Medulla oblongata (tissue), 1 donor: Measurements from ENCODE around the gene S100A7A.
"Not testable (repeated sequence)": the region's sequence is repeated elsewhere in the genome, so short reads cannot be mapped to it uniquely, and the experiment has no call there.

ENCODE experiments used
- DNase-seq: peaks from one replicate; pipeline ENCODE4 v3.0.0-alpha.2; 2015; ENCODE audit errors: extremely low spot score

Gene S100A7A

DNA sequence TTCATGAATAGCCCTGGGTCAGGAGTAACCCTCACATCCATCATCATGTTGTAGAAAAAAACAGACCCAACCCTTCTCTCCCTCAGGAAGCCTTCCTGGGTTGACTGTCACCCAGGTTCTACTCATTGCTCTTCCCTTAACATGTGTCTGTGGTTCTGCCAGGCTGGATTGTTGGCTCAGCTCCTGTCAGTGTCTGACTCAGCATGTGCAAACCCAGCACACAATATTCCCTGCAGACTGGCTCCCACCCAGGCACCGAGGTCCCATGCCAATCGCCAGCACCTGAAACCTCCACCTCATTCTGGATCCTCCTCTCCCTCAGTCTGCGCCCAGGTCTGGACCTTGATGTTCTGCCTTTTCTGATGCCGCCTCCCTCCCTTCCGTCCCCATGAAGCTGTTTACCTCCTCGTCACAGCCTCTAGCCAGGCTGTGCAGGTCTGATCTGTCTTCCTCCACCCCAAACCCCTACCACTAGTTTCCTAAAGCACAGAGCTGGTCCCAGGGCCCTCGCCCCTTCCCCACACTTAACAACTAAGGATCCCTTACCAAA is 21.1 kb upstream of the S100A7A start:
- no peak for DNase-seq

DNA sequence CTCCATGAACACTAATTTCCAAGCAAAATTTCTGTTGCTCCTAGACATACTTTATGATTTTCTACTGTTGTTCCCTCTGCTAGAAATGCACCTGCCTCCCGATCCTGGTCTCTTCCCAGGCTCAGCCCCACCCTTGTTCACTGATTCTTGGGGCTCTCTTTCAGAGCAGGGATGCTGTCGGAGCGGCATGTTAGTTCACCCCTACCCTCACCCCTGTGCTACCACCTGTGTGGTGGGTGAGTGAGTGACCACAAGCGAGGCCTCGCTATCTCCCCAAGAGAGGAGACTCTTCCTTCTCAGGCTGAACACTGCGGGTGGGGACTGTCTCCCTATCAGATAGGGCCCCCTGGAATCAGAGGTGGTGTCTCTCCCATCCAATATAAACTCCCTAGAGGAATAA is 20.5 kb upstream of the S100A7A start:
- DNase-seq, result no peak

DNA sequence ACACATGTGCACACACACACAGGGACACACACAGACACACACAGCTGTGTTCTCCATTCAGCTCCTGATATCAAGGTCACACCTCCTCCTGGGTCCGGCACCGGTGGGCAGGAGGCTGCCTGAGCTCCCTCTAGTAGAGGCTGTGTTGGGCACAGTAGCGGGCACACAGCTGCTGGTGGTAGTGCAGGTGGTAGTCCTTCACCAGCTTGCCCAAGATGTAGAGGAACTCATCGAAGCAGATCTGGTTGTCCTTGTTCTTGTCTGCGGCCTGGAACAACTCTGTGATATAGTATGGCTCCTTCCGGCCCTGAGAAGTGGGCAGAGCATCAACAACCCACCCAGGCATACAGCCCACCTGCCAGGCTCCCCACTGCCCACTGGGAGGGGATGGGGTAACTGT is 19.9 kb upstream of the S100A7A start:
- no peak for DNase-seq

DNA sequence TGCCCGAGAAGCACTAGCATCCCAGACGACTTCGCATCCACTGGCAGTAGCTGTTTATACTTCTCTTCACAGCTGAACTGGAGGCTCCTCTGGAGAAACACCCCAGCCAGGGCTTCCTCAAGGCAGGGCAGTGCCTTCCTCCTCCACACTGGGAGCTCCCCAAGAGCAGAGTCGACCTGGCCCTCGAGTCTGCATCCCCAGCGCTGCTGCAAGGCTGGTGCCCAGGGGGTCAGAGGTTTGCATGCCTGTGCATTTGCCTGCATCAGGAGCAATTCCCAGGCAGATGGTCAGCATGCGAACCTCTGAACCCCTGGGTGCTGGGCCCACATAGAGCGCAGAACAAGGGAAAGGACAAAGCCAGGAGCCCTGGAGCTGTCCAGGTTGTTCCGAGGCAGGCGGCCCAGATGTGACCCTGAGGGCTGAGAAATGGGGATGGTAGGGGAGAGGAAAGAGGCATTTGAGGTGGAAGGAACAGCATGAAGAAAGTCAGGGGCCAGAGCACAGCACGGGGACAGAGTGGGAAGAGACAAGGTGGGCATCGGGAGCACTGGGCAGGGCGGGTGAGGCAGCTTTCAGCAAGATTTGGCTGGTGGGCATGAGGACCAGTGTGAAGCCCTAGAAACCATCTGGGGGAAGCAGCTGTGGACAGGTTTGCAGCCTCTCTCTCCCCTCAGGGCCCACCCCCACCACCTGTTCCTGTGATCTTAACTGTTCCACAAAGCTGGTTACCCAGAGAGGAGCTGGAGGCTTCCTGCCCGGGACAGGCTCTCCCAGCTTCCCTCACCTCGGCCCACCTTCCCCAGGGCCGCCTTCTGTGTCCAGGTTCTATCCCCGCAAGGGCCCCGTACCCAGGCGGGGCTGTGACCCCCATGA is 19.0 kb upstream of the S100A7A start:
- no peak for DNase-seq

DNA sequence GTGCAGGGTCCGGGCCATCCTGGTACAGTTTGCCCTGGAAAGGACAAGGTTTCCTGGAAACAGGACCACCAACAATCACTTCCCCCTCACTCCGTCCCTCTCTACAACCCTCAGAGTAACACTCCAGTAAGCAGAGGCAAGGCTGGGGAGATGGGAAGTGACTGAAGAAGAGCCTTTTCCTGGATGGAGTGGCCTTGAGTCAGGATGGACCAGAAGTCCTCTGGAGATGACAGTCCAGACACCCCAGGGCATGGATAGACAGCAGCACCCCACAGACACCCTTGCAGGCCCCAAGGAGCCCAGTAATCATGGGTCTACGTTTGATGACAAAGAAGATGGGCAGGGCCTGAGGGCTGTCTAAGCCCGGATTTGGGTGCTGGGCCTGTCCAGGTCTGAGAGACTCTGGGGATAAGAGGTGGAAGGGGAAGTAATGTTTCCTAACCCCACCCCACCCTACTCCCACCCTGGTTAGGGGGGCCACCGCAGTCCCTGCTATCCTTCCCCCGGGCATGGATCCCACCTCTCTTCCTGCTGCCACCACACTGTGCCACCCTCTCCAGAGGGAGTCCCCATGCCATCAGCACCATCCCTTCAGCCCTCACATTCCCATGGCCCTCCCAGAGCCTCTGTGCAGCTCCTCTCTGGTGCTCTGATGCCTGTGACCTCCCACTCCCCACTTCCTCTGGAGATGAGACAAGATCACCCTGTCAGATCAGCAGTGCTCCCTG is 18.2 kb upstream of the S100A7A start:
- no peak for DNase-seq

DNA sequence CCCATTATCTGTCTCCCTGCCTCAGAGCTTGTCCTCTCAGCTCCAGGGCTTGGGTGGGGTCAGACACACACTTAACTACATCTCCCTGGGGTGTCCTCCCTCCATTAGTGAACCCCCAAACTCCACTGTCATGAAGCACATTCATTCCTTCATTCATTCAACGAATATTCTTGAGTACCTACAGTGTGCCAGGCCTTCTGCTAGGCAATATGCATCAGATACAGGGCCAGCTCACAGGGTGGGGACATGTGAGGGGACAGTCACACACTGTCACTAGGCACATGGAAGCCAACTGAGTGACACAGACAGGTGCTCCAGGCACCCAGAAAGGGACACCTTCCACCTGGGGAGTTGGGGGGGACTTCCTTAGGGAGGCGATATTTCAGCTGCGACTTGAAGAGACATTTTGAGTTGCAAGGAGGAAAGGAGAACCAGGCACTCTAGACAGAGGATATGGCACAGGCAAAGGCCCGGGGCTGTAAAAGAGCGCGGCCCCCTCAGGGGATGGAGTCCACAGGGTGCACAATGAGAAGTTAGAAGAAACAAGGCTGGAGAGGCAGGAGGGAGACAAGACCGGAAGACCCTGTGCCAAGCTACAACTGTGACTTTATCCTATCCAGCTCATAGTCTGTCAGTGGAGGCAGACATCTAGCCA is 16.8 kb upstream of the S100A7A start:
- no peak for DNase-seq

DNA sequence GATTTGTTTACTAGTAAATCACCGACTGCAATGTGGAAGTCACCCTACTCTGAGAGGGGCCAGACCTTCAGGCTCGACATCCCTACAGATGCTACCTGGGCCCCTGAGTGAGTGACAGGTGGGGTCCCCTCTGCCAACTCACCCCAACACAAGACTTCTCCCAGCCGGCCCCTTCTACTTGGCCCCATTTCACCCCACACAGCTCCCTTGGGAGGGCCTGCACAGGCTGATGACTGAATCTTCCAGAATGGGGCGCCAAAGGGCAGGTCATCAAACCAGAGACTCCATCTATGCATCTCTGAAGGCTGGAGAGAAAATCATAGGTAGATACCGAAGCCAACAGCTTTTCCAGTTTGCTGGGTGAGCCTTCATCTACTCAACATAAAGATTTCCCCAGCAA is 16.1 kb upstream of the S100A7A start:
- no peak for DNase-seq

DNA sequence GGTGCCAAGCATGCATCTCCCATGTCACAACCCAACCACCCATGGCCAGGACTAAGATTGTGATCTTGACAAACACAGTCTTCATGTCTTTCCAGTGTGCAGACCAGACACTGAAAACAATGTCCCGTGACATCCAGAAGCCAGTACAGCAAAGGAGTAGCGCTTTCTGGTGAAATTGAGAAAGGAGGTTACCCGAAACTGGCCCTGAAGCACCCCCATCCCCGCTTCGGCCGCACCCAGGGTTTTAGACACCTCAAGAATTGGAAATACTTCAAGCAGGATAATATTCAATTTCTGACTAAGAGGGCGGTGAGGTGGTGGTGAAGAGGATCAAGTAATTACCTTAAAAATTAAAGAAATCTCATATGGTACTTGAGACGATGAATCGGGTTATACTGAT is 14.9 kb upstream of the S100A7A start:
- no peak for DNase-seq

DNA sequence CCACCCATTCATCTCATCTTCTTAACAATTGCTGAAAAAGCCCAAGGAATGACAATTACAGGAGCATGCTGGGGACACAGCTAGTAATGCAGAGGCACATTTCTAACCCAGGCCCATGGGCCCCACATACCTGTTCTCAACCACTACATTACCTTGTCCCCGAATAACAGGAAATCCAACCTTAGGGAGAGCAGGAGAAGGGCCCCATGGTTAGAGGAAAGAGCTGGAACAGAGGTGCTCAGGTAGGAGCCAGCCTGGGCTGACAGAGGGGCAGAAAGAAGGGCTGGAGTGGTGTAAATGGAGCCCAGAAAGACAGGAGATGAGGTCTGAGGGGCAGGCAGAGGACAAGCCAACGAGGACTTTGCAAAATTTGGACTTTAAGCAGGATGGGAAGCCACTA is 14.1 kb upstream of the S100A7A start:
- DNase-seq, result no peak

DNA sequence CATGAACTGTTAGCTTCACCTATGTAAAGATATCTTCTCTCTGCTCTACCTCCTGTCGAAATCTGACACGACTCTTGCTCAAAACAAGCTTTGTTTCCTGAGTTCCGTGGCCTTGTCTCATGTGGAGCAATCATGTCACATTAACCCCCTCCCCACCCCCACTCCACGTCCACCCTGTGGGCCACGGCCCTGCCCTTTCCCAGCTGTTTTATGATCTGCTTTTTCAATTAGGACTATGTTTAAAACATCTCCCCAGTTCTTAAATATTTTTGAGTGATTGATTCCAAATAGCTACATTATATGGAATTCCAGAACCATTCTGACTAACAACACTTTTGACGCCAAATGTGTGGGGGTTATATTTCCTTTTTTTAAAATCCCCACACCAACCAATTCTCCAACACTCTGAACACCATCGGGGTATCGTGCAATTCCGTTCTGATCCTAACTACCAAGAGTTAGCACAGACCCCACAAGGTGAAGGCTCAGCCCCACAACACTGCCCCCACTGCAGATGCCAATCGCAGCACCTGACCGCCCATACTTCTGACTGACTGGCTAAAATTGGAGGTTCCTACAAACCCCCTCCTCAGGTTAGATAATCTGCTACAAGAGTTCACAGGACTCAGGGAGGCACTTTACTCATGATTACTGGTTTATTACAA is 12.8 kb upstream of the S100A7A start:
- DNase-seq, result no peak

DNA sequence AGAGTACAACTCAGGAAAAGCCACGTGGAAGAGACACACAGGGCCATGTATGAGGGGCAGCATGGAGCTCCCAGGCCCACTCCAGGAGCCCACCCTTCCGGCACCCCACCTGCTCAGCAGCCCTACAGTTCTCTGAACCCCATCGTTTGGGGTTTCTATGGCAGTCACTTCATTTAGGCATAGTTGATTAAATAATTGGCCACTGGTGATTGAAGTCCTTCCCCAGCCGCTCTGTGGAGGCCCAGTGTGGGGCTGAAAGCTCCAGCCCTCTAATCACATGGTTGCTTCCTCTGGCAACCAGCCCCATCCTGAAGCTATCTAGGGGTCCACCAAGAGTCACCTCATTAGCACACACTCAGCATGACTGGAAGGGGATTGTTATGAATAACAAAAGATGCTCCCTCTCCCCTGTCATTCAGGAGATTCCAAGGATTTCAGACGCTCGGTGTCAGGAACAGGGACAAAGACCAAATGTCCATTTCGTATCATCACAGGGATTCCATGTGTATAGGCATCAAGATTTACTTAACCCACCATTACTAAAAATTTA is 12.2 kb upstream of the S100A7A start:
- DNase-seq, result no peak

DNA sequence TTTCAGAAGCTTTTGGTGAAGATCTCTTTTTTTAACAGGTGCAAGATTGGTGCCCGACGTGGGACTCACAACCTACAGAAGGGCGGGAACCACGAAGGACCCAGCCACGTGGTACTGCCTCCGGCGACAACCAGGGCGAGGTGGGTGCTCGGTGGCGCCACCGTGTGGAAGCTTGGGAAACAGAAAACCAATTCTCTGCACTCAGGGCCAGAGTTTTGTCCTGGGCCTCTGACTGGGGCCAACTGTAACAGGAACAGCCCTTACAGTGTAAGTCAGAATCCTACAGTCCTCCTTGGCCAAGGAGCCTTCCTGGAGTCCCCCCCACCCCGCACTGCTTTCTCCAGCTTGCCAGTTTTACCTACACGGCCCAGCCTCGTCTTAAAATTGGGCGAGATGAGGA is 11.6 kb upstream of the S100A7A start:
- DNase-seq, result peak; percentile 3

DNA sequence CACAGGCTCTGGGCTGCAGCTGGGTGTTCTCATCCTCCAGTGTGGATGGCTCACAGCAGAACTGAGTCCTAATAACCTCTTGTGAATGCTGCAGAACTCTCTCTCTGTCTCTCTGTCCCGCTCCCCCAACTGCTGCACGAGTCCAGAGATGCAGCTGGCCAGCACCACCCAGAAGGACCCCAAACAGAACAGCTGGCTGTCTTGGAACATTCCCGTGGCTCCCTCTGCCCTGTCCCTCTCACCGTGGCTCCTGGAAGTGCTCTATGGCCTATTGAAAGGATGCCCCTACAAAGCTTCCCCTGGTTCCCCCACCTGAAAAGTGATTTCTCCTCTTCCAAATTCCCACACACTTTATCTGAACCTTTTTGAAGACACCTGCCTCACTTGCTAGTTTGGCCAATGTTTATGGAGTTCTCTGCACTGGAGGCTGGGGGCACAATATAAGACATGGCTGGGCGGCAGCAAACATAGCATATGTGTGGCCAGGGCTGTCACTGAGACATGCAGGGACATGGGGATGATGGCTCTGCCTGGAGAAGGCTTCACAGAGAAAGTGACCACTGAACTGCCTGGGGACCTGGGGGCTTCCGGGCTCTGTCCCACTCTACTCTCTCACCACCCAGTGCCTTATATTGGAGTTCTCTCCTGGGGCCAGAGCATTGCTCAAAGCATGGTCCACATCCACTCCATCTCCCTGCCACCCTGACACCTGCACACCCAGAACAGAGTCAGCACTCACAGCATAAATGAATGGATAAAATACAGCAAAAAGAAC is 10.3 kb upstream of the S100A7A start:
- DNase-seq, result not testable (repeated sequence)

DNA sequence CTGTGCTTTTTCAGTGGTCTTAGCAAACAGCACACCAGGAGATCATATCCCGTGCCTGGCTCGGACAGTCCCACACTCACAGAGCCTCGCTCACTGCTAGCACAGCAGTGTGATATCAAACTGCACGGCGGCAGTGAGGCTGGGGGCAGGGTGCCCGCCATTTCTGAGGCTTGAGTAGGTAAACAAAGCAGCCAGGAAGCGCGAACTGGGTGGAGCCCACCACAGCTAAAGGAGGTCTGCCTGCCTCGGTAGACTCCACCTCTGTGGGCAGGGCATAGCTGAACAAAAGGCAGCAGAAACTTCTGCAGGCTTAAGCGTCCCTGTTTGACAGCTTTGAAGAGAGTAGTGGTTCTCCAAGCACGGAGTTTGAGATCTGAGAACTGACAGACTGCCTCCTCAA is 9.0 kb upstream of the S100A7A start:
- DNase-seq, result not testable (repeated sequence)

DNA sequence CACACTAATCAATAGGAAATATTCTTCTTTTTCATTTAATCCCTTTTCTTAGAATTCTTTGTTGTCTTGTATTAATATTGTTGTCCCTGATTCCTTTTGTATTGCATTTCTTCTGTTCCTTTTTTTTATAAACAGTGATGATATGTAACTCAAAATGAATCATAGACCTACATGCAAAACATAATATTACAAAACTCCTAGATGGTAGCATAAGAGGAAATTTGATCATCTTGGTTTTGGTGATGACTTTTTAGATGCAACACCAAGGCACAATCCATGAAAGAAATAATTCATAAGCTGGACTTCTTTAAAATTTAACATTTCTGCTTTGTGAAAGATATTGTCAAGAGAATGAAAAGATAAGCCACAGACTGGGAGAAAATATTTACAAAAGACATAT is 2.4 kb upstream of the S100A7A start:
- DNase-seq, result not testable (repeated sequence)

DNA sequence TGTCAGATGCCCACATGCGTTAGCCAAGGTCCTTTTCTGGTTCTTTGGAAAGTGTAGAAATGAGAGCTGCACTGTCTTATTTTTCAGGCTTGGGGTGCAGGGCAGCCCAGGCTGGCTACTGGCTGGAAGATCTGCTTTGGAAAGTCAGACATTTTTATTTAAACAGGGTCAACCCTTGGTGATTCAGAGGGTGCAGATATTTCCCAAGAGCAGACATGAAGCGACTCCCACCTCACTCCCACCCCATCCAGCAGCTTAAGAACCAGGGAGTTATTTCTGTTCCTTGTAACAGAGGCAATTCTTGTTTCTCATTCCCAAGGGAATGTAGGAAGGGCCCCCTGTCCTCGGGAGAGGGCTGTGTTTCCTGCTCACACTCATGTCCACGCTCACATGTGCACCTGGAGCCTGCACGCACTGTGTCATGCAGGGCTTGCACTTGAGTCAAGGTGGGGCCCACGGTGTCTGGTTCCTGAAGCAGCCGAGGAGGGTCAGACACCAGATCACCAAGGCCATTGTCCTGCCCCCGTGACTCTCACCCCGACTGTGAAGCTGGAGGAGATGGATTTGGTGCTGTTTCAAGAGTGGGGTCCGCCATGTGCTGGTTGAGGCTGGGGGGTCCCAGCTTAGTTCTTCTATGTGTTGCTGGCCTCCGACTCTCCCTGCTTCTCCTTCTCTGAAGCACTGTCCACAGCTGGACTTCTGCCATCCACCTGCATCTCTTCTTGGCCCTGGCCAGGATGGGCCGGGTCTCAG is 992 bp downstream of the S100A7A start:
- no peak for DNase-seq

DNA sequence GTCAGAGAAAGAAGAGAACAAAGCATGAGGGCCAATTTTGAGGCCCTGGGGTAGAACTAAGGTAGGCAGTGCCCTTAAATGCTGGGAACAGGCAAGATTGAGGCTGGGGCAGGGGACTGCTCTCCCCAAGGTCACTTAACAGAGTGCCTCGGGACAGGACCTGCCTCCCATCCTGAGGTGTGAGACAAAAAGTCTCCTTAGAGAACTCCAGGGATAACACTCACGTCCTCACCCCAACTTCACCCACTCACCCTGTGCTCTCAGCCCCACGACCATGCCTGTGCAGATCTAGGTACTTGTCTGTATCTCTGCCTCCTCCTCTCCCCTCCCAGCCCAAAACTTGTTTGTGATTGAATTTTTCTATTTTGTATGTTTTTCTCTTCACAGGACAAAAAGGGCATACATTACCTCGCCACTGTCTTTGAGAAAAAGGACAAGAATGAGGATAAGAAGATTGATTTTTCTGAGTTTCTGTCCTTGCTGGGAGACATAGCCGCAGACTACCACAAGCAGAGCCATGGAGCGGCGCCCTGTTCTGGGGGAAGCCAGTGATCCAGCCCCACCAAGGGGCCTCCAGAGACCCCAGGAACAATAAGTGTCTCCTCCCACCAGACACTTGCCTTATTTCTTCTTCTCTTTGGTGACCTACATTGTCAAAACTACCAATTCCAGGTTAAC is 2.6 kb downstream of the S100A7A start:
- not testable (repeated sequence) for DNase-seq

DNA sequence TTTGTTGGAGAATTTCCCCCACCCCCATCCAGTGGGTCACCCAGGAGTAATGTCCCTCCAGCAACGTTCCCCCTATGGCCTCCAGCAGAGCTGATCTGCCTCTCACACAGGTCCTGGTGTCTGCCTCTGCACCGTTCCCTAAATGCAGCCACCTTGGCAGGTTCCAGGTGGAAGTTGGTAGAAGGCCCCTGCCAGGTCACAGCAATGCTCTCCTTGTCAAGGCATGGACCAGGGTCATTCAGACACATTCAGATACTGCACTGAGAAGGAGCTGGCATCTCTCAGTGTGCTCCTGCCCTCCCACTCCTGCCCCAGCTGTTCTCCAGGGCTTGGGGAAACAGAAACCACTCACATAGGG is 3.1 kb downstream of the S100A7A start:
- not testable (repeated sequence) for DNase-seq

DNA sequence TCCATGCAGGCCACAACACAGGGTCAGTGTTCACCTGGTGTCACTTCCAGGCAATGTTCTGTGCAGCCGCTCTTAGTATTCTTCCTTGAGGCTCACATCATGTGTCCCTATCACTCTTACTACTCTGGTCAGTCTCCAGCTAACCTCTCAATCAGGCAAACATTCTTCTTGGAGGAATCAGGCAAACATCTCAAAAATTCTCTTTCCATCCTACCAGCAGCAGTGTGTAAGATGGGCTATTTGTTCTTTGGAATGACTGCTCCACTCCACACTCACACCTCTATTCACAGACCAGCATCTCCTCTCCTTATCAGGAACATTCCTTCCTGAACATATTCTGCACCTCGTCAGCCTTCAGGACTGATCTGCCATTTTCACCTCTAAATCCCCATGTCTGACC is 4.0 kb downstream of the S100A7A start:
- DNase-seq, result no peak
